Activated CD4-positive, alpha-beta T cell treated with anti-CD3 and anti-CD28 coated beads, Interleukin-2, amount 50 U/mL, for 4 hours (primary cell): ENCODE results near the gene DCTN1.
"Not testable (repeated sequence)": the region's sequence is repeated elsewhere in the genome, so short reads cannot be mapped to it uniquely, and the experiment has no call there.

ENCODE experiments used
- DNase-seq, 2 experiments: peaks; one replicate each; pipeline ENCODE4 v3.0.0-alpha.2; 2020

The DCTN1 gene

GRCh38 chr2:74379851-74380789, at the start of gene DCTN1:
TSS of gene DCTN1 (minus strand) at chr2:74380311. CDS start at chr2:74380037, 274 bp downstream.
- peak in 1 of 2 experiments; percentile 7 for DNase-seq

DNA sequence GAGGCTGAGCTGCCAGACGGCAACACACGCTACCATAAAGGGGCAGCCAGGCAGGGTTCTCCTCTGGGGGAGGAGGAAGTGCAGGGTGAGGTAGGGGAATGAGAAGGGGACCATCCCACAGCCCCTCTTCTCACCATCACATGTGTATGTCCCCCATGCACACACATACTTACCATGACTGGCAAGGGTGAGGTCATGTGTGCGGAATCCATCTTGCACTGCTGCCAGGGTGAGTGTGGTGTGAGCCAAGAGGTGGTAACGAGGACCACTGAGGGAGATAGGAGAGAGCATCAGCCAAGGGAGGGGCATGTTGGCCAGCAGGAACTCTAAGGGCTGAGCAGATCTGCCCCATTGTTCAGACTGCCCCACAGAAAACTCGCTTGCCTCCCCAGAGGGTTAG, 48.6 kb upstream of the DCTN1 start:
- no peak for DNase-seq

- no peak for DNase-seq
These were observed 47.4 kb upstream of the DCTN1 start for GRCh38 chr2:74427551-74427950.

GRCh38 chr2:74426181-74426758, 46.2 kb upstream of the DCTN1 start:
- DNase-seq = no peak

DNA sequence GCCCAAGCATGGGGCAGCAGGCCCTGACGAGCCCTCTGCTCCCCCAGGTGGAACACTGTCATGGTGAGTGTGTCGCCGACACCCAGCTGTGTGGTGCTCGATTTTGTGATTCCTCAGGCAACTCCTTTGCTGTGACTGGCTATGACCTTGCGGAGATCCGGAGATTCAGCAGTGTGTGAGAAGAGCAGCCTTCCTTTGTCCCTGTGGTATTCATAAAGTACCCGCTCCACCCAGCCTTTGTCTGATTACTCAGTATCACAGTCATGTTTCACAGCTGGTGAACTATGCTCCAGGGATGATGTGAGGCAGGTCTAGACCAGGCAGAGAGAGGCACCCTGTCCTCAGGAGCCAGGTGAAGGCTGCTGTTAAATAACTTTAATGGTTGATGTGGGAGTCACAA, 45.4 kb upstream of the DCTN1 start:
- DNase-seq = no peak

DNA sequence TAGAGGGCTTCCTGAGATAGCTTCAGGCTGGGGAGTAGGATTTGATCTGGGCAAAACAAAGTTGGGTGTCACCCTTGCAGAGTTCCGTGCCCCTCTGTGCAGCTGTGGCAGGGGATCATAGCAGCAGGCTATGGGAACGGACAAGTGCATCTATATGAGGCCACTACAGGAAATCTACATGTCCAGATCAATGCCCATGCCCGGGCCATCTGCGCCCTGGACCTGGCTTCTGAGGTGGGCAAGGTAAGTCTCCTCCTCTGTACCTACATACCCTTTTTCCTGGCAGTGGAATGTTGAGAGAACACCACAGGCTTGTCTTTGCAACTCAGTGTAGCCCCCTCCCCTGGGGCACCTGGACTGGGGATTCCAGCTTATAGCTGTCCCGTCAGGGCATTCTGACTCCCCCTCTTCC, 44.9 kb upstream of the DCTN1 start:
- DNase-seq = no peak

DNA sequence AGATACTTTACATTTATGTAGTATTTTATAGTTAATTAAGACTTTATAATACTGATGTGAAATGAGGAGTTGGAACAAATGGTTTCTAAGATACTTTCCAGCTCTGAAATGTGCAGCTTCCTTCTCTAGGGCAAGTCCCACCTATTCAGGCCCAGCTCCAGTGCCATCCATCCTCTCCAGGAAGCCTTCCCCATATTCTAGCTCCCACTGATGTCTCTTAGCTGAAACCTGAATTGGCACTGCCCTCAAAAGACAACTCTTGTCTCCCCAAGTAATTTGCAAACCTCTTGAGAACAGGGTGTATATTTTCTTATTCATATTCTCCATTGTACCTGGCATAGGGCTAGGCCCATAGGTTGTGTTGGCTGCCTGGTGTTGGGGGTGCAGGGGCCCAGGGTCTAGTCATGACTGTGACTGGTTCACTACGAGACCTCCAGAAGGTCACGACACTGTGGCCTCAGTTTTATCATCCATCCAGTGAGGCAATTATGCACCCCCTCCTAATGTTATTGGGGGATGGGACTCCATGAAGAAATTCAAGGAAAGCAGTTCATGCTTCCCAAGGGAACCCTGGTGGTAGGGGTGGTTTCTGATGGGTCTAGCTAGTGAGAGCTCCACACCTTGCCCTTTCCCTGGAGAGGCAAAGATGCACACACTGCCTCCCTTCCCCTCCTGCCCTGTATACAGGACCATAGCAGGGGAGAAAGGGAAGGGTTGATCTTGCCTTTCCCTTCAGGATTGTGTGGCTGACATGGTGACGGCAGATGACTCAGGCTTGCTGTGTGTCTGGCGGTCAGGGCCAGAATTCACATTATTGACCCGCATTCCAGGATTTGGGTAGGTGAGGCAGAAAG, 44.3 kb upstream of the DCTN1 start:
- DNase-seq = no peak

GRCh38 chr2:74423231-74424095, 43.4 kb upstream of the DCTN1 start:
- no peak for DNase-seq

- peak; percentile 85 to 86 for DNase-seq
These were observed 41.2 kb upstream of the DCTN1 start, which contains the start of the genes C2orf81 and WDR54 for GRCh38 chr2:74421221-74421870. TSS of gene C2orf81 (minus strand) at chr2:74421619. CDS start at chr2:74421560, 59 bp downstream. TSS of gene WDR54 (plus strand) at chr2:74421730. CDS start at chr2:74422154, 424 bp downstream.

- DNase-seq = not testable (repeated sequence)
These were observed 40.5 kb upstream of the DCTN1 start for GRCh38 chr2:74420443-74421103.

DNA sequence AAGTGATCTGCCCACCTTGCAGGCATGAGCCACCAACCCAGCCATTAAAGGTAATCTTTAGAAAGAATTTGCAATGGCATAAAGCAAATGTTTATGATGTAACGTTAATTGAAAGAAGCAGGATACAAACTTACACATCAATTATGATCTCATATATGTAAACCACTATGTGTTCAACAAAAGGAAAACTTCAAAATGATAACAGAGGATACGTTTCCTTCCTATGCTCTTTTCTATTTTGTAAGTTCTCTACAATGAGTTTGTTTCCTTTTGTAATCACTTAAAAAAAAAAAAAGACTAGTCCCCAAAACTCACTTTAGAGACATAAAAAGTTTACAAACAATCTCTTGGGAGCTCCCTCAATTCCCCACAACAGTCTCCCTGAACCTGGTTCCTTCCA, 39.9 kb upstream of the DCTN1 start:
- DNase-seq = no peak

GRCh38 chr2:74419345-74419744, 39.2 kb upstream of the DCTN1 start:
- DNase-seq = no peak

DNA sequence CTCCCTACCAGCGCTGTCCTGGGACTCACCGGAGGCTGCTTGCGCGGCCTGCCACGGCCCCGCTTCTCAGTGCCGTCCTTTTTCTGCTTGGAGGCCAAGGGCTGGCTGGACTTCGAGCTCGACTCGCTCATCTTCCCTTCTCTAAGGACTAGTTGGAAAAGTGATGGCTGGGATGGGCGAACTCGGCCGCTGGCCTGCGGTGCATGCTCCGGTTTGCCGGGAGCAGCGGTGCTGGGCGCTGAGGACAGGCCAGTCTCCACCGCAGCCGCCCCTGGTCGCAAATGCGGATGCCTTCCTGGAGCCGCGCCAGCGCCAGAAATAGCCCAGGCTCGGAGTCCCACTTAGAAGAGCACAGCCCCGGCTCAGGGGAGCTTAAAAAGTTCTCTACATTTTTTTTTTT, 38.2 kb upstream of the DCTN1 start:
- no peak for DNase-seq

- no peak for DNase-seq
These were observed 37.7 kb upstream of the DCTN1 start for GRCh38 chr2:74417763-74418162.

GRCh38 chr2:74417197-74417596, 37.1 kb upstream of the DCTN1 start:
- DNase-seq = no peak

DNA sequence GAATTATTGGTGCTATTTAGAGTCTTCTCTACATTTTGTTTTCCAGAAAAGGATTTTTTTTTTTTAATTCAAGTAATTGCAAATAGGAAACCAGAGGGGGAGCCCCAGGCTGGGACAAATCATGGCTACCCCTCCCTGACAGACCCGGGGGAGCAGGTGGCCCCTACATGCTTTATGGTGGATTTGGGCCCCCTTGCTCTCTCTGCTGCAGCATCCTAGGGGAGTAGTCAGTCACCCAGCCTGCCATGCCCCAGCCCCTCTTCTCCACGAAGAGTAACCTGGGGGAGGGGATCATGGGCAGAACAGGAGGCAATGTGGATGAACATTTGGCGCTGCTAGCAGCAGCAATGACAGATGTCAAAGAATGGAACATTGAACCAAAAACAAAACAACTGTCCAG, 36.7 kb upstream of the DCTN1 start:
- DNase-seq = no peak

GRCh38 chr2:74415762-74416395, 35.8 kb upstream of the DCTN1 start:
- no peak for DNase-seq

GRCh38 chr2:74414881-74415761, 35.0 kb upstream of the DCTN1 start:
- no peak for DNase-seq

GRCh38 chr2:74414441-74414840, 34.3 kb upstream of the DCTN1 start:
- no peak for DNase-seq
